GM13976 (cell line): Measurements from ENCODE around the gene FRMD6.

Experiments
- DNase-seq: peaks from one replicate; pipeline ENCODE4 v3.0.0; 2012; ENCODE audit warnings: low spot score
- in situ Hi-C: fragments of 300-500 bp; cut with MboI; formaldehyde crosslinking; loops from one replicate; pipeline ENCODE4 v1.12.0; 2022; ENCODE audit warnings: low sequenced_read_pairs, mixed read lengths, inconsistent platforms; ENCODE audit not compliant: unreplicated experiment
- TF ChIP-seq, protein P1 (sequence below): IDR thresholded peaks from 2 replicates; pipeline ENCODE4 v1.5.1; 2012; ENCODE audit warnings: borderline replicate concordance, mild to moderate bottlenecking; ENCODE audit not compliant: insufficient read depth; ENCODE audit errors: extremely low read depth, missing control alignments, control extremely low read depth

The FRMD6 gene

DNA sequence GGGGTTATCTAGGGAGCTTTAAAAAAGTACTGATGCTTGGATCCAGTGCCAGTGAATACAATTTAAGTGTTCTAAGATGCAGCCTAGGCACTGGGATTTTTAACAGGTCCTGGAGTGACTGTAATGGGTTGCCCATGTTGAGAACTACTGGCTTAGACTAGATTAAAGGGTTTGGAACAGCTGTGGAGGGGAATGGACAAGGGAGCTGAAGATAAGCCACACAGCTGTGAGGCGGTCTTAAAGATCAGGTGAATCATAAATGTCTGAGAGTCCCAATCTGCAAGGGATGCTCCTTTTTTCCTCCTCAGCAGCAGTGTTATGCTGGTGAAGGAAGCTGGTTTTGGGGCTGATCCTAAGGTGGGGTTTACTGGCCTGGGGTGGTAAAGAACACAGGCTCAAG lies 35.5 kb upstream of the FRMD6 start:
- in situ Hi-C loops = no loop called here
- no peak for DNase-seq
- TF ChIP-seq, protein P1, sequence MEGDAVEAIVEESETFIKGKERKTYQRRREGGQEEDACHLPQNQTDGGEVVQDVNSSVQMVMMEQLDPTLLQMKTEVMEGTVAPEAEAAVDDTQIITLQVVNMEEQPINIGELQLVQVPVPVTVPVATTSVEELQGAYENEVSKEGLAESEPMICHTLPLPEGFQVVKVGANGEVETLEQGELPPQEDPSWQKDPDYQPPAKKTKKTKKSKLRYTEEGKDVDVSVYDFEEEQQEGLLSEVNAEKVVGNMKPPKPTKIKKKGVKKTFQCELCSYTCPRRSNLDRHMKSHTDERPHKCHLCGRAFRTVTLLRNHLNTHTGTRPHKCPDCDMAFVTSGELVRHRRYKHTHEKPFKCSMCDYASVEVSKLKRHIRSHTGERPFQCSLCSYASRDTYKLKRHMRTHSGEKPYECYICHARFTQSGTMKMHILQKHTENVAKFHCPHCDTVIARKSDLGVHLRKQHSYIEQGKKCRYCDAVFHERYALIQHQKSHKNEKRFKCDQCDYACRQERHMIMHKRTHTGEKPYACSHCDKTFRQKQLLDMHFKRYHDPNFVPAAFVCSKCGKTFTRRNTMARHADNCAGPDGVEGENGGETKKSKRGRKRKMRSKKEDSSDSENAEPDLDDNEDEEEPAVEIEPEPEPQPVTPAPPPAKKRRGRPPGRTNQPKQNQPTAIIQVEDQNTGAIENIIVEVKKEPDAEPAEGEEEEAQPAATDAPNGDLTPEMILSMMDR = no peak

DNA sequence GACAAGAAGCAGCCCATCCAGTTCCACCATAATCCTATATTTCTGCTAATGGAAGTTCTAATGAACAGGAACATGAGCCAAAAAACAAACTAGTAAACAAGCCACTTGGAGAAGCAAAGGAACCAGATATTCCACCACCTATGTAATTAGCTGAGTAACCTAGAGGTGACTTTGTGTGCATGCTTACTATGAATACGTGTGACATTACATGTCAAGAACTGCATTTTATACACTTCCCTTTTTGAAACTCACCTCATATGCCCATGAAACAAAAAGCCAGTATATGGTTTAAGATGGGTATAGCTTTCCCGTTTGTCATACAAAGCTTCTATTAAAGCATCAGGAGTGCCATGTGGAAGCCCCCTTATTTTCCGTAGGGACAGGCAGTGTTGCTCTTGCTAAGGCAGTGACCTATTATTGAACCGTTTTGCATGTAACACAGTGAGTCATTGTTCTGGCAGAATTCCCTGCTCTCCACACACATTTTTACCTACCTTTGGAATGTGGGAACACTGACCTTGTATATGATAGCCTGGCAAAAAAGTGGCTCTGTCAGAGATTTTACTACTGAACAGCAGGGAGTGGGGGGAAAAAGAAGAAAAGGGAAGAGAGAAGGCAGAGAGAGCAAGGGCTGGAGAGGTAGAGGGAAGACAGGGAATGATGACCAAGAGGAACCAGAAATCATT lies 34.8 kb upstream of the FRMD6 start:
- in situ Hi-C loops = no loop called here
- no peak for DNase-seq
- TF ChIP-seq, protein P1 = no peak

DNA sequence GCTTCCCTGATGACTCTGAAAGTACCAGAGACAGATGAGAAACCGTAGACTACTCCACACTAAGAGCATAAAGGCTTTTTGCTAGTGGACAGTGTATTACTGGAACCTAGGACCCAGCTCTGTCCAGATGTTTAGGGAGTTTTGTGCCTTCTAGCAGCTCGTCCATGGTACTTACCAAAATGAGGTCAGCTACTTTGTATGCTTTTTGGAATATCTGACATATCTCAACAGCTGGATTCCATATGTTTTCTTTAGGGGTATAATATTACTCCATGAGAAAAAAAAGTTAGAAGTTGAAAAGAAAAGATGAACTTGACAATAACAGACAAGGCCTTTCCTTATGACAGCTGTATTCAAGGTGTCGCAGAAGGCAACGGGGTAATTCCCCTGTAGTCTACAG lies 32.1 kb upstream of the FRMD6 start:
- DNase-seq = no peak
- in situ Hi-C loops = no loop called here
- TF ChIP-seq, protein P1 = no peak

DNA sequence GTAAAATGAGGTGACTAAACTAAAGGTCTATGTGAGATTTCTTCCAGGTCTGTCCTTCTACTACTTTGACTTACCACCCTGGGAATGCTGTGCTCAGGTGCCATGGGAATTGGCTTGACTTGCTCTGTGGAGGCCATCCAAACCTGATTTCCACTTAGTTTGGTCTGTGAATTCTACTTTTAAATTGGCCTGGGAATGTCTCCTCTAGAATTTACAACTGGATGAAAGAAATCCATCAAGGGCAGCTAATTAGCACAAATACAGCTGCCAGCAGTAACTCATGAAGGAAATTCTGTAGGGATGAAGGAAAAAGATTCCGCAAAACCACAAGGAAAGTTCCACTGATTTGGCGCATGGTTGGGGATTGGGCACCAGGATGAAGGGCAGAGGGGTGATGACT lies 31.7 kb upstream of the FRMD6 start:
- no peak for DNase-seq
- in situ Hi-C loops = no loop called here
- TF ChIP-seq, protein P1 = no peak

DNA sequence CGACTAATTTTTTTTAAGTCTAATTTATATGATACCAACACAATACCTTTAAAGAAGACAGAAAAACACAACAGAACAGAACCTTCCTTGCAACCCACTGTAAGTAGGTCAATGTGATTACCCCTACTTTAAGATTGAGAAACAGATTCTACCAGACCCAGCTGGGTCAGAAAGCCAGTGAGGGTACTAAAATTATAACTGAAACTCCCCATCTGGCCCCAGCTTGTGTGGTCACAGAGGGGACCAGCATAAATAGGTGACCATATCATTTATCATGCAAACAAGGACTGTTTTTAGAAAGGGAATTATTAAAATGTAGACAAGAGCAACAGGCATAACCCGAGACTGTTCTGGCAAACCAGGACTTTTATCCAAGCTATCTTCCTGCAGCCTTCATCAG lies 30.1 kb upstream of the FRMD6 start:
- TF ChIP-seq, protein P1 = no peak
- in situ Hi-C loops = no loop called here
- no peak for DNase-seq

DNA sequence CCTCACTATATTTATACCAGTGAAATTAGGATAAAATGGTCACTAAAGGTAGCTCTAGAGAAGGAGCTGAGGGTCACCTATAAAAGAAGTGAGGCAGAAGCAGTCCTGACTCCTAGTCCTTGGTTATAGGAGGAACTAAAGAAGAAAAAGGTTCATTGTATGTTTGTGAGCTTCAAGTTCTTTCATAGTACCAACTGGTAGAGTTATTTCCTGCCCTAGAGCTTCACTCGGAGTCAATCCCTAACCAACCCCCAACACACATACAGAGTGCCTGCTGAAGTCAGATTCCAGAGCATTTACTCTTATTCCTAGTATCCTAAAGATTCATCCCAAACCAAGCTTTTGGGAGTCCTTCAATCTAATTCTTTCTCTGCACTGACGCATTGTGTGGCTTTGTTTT lies 29.3 kb upstream of the FRMD6 start:
- no peak for DNase-seq
- TF ChIP-seq, protein P1 = no peak
- in situ Hi-C loops = no loop called here
